GM21786 (cell line): ENCODE measurements around the gene SHROOM3.

Experiments
- ATAC-seq: cut with Tn5 transposase; IDR thresholded peaks from one replicate; pipeline ENCODE4 v1.9.1; 2021; ENCODE audit not compliant: unreplicated experiment

Gene SHROOM3

GRCh38 chr4:76535603-76536372 is 100.8 kb downstream of the SHROOM3 start:
- ATAC-seq: no peak

- ATAC-seq: no peak
These were observed 101.3 kb downstream of the SHROOM3 start for GRCh38 chr4:76536373-76536689.

- ATAC-seq: no peak
These were observed 103.3 kb downstream of the SHROOM3 start for GRCh38 chr4:76538296-76538695.

GRCh38 chr4:76539979-76540378 is 105.0 kb downstream of the SHROOM3 start:
- no peak for ATAC-seq

DNA sequence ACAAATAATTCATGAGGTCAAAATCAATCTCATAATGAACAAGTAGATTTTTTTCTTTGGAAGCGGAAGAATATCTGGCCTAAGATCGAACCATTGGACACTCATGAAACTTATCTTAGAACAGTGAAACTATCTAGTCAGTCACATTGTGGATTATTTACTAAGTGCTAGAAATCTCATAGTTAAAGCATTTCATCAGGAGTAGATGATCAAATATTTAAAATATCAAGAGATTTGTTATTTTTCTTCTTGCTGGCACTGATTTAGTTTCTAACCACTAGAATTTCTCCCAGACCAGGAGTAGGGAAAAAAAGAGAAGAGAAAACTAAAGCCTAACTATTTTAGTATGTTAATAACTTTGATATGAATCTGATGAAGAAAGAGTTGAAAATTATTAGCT is 105.5 kb downstream of the SHROOM3 start:
- ATAC-seq: no peak

- ATAC-seq: no peak
These were observed 108.3 kb downstream of the SHROOM3 start for GRCh38 chr4:76543378-76543777.

DNA sequence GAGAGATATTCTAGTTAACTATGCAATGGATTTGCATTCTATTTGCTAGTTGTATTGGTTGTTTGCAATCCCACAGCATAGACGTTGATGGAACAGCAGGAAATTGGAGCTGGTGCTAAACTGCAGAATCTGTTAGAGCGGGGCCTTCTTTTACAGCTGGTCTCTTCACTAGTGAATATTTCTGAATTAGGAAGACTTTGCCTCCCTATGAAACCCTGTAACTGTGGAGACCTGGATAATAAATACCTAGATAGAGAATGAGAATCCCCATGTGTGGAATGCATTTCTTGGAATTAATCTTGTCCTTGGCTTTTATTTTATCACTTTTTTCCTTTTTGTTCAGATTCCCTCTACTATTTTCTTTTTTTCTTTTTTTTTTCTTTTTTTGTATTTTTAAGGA is 109.7 kb downstream of the SHROOM3 start:
- no peak for ATAC-seq

- no peak for ATAC-seq
These were observed 110.3 kb downstream of the SHROOM3 start for GRCh38 chr4:76545226-76545884.

DNA sequence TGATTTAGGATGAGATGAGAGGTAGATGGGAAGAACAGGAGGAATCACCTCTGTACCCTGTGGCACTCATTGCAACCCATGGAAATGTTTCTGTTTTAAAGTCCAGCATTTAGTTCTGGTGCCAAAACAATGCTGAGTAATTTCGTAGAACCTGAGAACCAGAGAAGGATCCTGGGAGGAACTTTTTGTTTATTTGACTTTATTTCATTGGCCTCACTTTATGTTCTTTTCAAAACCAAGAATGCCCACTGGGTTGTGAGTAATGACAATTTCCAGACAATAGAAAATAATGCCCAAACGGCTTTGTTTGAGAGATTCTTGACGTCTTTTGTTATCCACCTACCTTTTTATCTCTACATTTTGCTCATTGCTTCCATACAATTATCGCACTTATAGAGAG is 111.3 kb downstream of the SHROOM3 start:
- no peak for ATAC-seq

- no peak for ATAC-seq
These were observed 112.0 kb downstream of the SHROOM3 start for GRCh38 chr4:76546759-76547742.

- ATAC-seq: no peak
These were observed 113.7 kb downstream of the SHROOM3 start for GRCh38 chr4:76548704-76549103.

- no peak for ATAC-seq
These were observed 114.7 kb downstream of the SHROOM3 start for GRCh38 chr4:76549765-76550164.

GRCh38 chr4:76550966-76551780 is 116.1 kb downstream of the SHROOM3 start:
- ATAC-seq: no peak

DNA sequence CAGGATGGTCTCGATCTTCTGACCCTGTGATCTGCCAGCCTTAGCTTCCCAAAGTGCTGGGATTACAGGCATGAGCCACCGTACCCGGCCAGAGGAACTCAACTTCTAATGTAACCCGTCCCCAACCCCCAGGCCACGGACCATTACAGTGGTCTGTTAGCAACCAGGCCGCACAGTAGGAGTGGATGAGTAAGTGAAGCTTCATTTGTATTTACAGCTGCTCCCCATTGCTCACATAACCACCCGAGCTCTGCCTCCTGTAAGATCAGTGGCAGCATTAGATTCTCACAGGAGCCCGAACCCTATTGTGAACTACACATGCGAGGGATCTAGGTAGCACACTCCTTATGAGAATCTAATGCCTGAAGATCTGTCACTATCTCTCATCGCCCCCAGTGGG is 119.6 kb downstream of the SHROOM3 start:
- ATAC-seq: no peak

GRCh38 chr4:76556452-76556851 is 121.4 kb downstream of the SHROOM3 start:
- no peak for ATAC-seq

DNA sequence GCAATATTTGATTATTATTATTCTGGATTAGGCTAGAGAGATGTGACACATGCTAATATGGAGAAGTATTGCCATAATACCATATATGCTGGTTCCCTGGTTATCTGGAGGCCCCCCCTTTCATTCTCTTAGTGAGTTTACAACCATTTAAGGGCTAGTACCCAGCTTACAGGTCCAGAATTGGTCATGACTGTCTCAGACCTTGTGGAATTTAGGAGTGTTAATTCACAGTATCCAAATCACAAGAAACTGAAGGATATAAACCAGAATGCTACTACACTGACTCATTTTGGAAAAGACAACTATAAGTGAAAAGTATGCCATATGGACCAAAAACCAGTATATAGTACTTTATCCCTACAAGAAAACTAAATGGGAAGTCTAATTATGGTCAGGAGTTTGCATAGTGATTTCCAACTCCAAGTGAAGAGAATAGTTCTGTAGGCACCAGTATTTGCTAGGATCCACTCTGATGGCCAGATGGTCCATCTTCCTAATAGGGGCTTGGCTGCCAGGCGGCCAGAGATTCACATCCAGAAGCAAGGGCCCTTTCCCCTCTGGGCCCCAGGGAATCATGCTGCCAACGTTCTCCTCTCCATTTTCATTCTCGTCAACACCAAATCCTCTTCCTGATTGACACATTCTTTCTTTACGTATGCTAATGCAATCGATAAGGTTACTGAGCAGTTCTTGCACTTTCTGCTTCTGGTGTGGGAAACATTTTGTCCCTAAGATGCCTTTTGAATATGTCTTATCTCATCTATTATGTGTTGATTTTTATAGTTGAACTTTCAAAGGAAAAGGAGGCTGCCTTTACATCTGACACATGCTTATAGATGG is 123.6 kb downstream of the SHROOM3 start:
- ATAC-seq: no peak

DNA sequence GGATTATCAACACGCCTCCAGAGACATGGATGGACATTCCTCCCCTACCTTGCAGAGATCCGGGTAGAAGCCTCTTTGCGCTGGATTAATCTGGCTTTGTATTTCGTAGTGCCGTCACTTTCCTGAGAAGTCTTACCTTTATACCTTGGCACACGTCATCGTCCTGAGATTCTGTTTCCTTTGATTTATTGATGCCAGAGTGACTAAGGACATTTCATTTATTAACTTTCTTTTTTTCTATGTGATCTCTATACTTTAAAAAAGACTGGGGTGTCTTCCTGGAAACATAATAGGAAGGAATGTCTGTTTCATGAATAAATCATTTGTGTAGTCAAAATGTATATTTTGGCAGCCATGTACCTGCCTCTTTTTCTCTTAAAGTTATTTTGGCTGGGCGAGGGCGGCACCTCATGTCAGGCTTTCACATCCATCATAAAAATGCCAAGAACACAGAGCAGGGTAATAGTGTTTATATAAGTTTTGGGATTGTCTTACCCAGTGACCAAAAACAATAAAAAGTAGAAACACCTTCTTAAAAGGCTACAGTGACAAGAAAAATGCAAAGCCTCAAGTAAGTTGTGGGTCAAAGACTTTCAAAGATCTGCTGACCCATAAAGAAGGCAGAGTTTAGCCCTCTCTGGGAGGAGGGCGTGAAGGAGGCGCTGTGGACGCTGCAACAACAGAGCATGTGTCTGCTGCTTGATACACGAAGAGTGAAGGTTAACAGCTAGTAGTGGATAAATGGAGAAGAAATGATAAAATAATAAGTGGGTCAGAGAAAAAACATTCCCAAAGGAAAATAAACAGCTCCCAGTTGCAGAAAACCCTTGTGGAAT is 124.4 kb downstream of the SHROOM3 start:
- no peak for ATAC-seq

DNA sequence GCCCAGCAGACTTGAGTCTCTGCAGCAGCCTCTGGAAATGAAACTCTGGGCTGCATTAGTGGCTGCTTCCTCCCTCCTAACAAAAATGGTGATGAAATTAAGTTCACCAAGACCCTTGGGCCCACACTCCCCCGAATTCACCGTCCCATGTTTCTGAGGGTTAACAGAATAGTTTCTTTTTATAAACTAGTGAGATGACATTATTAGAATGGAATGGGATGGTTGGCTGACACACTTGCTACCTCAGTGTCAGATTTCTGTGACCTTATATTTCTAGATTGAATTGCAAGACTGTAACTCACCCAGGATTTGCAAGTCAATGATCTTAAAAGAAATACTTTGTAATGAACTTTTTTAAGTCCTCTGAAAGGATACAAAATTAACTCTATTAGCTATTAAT is 127.1 kb downstream of the SHROOM3 start:
- ATAC-seq: no peak

DNA sequence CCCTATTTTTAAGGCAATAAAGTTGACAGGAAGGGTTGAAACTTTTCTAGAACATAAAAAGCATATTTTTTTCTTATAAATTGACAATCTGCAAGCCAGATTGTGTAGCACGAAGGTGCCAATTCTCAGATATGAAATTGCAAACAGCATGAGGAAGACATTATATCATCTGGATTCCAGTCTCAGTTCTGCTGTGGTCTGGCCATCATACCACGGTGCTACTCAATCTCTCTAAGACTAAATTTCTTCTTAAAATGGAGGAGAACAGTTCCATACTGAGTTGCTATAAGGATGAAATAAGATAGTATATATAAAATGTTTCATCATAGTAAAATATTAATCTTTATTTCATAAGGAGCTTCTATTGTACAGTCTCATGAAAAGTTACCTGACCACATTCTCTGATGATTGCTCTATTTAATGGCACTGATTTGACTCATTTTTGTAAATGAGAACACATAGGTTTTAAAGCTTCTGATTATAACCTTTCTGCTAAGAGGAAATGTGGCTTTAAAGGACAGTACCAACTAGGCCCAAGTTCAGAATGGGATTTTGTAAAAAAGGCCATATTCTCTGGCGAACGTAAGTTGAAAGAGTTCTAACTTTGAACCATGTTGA is 127.9 kb downstream of the SHROOM3 start:
- no peak for ATAC-seq
